CD4-positive, alpha-beta T cell treated with Interleukin-4 for 1 hour (primary cell): ENCODE results near the gene REXO4.
A peak's percentile ranks its signal among the peaks of the same experiment; 100 is the strongest.

Experiments
- DNase-seq, 2 donors: peaks; one replicate each; pipeline ENCODE4 v3.0.0-alpha.2; 2020 to 2022

Gene REXO4

GRCh38 chr9:133366435-133366834 is 51.4 kb downstream of the REXO4 start:
- DNase-seq: no peak

DNA sequence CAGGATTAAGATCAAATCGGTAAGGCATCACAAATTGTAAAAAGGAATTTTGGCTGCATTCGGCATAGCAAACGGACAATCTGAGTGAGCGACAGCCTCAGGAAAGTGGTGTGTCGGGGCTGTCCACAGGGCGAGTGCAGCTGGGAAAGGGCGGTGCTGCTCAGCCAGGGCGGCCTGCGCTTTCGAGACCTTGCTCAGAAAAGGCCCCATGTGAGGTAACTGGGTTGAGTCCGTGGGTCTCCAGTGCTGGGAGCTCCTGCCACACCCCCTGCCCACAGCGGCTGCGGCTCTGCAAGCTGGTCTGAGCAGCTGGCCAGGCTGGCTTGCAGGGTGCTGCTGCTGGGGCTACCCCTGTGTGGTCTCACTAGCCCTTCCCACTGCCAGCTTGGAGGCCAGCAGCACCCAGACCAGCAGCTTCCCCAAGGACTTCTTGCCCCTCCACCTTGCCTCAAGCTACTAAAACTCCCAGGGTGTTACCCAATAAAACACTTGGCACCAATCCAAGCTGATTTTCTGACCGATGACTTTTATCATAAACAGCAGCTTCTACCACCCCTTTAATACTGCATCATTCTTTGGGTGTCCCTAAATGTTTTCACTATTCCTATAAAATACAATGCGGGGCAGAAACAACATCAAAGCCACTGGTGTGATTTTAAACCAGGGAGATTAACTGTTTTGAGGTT is 55.3 kb downstream of the REXO4 start:
- no peak for DNase-seq

GRCh38 chr9:133361507-133362092 is 56.2 kb downstream of the REXO4 start:
- DNase-seq: no peak

GRCh38 chr9:133360400-133361393 is 57.1 kb downstream of the REXO4 start:
- DNase-seq: no peak

DNA sequence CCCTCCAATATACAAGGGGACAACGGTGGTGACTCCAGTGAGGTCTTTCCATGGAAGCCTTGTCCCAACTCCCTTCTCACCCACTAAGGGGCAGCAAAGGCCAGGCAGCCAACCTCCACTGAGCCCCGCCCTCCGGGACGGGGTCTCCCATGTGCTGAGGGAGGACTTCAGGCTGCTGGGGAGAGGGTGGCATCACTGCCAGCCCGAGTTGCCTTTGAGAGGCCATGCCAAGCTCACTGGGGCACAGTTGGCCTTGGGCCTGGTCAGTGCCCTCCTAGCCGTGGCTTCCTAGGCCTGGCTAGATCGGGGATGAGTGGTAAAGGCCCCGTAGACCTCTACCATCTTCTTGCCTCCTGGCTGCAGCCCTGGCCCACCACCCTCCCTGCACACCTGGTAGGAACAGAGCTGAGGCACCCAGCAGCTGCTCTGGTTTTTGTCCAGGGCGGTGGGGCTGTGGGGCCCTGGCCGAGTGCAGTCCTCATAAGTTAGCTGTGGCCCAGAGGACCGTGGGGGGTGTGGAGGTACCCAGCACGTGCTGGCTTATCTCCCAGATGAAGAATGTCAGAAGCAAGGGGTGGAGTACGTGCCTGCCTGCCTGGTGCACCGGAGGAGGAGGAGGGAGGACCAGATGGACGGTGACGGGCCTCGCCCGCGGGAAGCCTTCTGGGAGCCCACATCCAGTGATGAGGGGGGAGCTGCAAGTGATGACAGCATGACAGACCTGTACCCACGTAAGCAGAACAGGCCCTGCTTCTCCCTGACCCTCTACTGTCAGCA is 58.2 kb downstream of the REXO4 start:
- DNase-seq: no peak

DNA sequence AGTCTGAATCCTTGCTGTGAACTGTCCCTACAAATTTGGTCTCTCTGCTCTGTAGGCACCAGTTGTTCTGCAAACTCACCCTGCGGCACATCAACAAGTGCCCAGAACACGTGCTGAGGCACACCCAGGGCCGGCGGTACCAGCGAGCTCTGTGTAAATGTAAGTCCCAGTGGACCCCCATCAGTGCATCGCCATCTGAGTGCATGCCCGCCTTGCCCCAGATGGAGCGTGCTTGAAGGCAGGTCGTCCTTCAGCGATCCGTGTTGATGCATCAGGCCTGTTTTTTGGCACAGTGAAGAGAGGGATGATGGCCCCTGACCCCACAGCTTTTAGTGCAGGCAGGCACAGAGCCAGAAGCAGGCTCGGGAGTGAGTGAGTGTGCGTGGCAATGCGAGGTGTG is 60.2 kb downstream of the REXO4 start:
- DNase-seq: no peak

DNA sequence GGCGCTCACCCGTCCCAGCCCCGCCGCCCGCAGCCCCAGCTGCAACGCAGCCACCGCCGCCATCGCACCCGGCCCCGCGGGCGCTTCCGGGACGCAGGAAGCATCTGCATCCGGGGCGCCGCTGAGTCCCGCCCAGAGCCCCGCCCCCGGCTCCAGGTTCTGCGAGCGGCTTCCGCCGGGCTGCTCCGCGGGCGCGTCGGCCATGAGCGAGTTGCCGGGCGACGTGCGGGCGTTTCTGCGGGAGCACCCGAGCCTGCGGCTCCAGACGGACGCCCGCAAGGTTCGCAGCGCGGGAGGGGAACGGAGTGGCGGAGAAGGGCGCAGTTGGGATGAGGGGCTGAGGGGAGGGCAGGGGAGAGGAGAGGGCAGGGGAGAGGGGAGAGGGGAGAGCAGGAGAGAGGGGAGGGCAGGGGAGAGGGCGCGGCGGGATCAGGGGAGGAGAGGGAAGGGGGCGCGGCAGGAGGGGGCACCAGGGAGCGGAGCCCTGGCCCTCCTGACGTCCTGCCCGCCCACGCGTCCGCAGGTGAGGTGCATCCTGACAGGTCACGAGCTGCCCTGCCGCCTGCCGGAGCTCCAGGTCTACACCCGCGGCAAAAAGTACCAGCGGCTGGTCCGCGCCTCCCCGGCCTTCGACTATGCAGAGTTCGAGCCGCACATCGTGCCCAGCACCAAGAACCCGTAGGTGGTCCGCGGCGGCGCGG is 61.3 kb downstream of the REXO4 start, which contains the start of the genes SURF1 and SURF2:
Gene SURF1, minus strand, starts transcription at position 97 of the 701 bp plus-strand sequence. Its CDS starts 34 bp downstream, at position 63.
Gene SURF2, plus strand, starts transcription at position 160 of the 701 bp plus-strand sequence. Its CDS starts 43 bp downstream, at position 203.
- peak; percentile 87 to 89 for DNase-seq
